ENCODE measurements around the gene CRYZL1.

The CRYZL1 gene

DNA sequence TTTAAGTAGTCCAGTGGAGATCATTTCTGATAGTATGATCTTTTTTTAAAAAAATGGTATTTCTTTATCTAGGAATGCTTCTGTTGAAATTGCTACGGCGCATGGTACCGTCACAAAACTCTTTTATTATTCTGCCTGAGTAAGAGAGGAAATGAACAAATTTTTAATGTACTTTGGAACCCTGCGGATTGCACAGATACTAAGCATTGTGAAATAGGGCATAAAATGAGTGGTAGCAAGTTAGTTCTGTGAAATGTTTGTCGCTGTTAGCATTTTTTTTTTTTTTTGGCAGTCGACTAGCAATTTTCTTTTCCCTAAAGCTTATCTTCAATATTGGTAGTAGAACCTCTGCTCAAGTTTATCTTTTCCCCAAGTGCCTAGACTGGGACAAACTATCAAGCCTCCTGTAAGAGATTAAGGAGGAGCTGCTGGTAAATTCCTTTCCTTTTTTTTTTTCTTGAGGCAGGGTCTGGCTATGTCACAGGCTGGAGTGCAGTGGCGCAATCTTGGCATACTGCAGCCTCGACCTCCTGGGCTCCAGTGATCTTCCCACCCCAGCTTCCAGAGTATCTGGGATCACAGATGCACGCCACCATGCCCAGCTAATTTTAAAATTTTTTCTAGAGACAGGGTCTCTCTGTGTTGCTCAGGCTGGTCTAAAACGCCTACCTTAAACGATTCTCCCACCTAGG is 3.0 kb upstream of the CRYZL1 start:
- peak overlapping the region; percentile 88 for H3K4me3 Mint-ChIP-seq
- peaks cover 6% of the 10 kb centered on the region for H3K9me3 Mint-ChIP-seq
- TF ChIP-seq, protein P1, sequence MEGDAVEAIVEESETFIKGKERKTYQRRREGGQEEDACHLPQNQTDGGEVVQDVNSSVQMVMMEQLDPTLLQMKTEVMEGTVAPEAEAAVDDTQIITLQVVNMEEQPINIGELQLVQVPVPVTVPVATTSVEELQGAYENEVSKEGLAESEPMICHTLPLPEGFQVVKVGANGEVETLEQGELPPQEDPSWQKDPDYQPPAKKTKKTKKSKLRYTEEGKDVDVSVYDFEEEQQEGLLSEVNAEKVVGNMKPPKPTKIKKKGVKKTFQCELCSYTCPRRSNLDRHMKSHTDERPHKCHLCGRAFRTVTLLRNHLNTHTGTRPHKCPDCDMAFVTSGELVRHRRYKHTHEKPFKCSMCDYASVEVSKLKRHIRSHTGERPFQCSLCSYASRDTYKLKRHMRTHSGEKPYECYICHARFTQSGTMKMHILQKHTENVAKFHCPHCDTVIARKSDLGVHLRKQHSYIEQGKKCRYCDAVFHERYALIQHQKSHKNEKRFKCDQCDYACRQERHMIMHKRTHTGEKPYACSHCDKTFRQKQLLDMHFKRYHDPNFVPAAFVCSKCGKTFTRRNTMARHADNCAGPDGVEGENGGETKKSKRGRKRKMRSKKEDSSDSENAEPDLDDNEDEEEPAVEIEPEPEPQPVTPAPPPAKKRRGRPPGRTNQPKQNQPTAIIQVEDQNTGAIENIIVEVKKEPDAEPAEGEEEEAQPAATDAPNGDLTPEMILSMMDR (IDR thresholded peaks at IDR 0.05) = no peak
- no peak overlapping the region for H3K27ac Mint-ChIP-seq
- DNase-seq = no peak
- H3K4me1 Mint-ChIP-seq = peaks cover 35% of the 10 kb centered on the region
- no peaks in the 10 kb centered on the region for H3K27me3 Mint-ChIP-seq (ENCODE audit: low read depth, poor library complexity)
- H3K36me3 Mint-ChIP-seq (ENCODE audit: low read depth) = peaks cover 19% of the 10 kb centered on the region

DNA sequence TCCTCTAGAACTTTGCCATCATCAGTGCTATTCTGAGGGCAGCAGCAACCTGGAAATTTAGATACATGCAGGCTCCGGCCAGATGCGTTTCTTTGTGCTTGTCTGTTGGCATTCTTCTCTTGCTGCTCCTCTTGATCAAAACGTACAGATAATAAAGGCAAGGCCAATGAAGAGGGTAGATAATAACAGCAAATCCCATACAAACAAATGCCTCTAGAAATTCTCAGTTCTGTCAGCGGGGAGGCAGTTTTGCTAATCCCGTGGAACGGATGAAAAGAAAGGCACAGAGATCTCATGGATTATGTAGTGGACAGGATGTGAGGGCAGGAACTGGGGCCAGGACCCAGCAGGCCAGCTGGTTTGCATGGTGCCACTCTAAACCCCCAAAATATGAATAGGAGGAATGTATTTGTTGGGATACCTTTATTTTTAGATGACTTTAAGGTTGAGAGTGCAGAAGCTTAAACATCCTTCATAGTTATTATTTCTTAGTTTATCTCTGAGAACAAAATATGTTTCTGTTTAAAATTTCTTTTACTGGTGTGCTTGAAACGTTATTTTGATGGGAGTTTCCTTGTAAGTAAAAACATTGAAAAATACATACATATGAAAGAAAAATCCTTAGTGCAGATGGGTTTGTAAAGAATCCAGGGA is 2.2 kb upstream of the CRYZL1 start:
- Mint-ChIP-seq H3K4me1 (peaks cover 28% of the 10 kb centered on the region), H3K27ac (peak overlapping the region; percentile 53), H3K9me3 (peaks cover 3% of the 10 kb centered on the region), H3K4me3 (peak overlapping the region; percentile 88), H3K36me3 (ENCODE audit: low read depth) (peaks cover 17% of the 10 kb centered on the region), H3K27me3 (ENCODE audit: low read depth, poor library complexity) (peaks cover 3% of the 10 kb centered on the region)
- peak; percentile 10 for DNase-seq
- TF ChIP-seq, protein P1 (IDR thresholded peaks at IDR 0.05) = no peak

DNA sequence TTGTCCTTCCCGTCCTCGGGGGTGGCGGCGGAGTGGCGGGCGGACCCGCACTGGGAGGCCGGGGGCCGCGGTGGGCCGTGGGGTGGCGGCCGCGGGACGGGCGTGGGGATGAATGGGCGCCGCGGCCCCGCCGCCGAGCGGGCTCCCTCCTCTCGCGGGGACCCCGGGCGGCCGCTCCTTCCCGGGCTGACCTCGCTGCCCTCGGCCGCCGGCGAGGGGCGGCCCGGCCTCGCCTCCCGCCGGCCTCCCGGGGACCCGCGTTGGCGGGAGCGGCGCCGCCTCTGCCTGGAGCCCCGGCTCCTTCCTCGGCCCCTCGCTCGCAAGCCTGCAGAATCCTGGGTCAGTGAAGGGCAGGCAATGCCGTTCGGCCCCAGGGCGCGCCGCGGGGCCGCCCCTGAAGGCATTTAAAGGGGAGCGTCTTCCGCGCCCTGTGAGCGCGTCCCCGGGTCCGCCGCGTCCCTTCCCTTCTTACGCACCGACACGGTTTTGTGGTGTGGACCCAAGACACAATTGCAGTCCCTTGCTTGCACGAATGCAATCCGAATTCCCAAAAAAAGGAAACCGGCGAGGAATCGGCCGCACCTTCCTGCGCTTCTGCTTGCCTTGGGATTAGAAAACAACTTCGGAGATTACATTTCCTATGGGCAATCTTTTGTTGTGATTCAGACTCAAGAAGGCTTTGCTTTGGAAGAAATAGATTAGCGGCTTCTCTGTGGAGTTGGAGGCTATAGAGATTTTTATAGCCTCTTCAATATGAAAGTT is 1.5 kb upstream of the CRYZL1 start:
- DNase-seq = peak; percentile 55
- Mint-ChIP-seq H3K4me3 (peak overlapping the region; percentile 88), H3K4me1 (peaks cover 25% of the 10 kb centered on the region), H3K27ac (peak overlapping the region; percentile 53), H3K27me3 (ENCODE audit: low read depth, poor library complexity) (peaks cover 3% of the 10 kb centered on the region), H3K36me3 (ENCODE audit: low read depth) (peaks cover 10% of the 10 kb centered on the region), H3K9me3 (no peaks in the 10 kb centered on the region)
- TF ChIP-seq, protein P1 (IDR thresholded peaks at IDR 0.05) = no peak

DNA sequence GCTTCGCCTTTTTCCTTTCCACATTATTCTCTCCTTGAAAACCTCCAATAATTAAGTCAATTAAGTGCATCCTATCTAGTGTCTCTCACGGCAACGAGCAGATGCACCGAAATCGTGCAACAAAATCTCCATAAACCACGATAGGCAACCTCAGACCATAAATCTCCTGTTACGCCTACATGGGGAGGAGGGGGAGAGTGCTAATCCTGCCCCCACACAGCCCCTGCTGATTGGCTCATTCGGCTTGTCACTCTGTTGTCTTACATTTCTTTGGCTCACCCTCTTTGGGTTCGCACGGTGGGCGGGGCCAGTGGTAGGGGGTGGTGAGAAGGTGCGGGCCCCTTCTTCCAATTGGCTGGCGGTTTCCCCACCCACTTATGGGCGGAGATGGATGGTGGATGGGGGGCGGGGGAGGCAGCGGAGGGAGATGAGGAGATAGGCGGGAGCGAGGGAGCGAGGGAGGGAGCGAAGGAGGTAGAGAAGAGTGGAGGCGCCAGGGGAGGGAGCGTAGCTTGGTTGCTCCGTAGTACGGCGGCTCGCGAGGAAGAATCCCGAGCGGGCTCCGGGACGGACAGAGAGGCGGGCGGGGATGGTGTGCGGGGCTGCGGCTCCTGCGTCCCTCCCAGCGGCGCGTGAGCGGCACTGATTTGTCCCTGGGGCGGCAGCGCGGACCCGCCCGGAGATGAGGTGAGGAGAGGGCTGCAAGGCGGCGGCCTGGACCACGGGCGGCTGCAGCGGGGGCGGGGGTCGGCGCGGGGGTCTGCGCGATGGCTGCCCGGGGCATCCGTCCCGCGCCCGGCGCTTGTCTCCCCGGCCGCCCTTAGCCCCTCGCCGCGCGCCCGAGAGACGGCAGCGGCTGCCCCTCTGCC is 720 bp upstream of the CRYZL1 start, which contains the start of gene ITSN1:
Gene ITSN1 (plus strand): TSS at position 475 of the 869 bp plus-strand sequence. CDS start 76,328 bp downstream, outside the sequence.
- TF ChIP-seq, protein P1 (IDR thresholded peaks at IDR 0.05) = no peak
- peaks cover 12% of the 10 kb centered on the region for H3K36me3 Mint-ChIP-seq (ENCODE audit: low read depth)
- peak within 1 kb of the TSS; percentile 98 for H3K27ac Mint-ChIP-seq
- H3K4me3 Mint-ChIP-seq = peak within 1 kb of the TSS; percentile 93
- peaks cover 3% of the 10 kb centered on the region for H3K27me3 Mint-ChIP-seq (ENCODE audit: low read depth, poor library complexity)
- peaks cover 25% of the 10 kb centered on the region for H3K4me1 Mint-ChIP-seq
- DNase-seq = peak; percentile 100
- H3K9me3 Mint-ChIP-seq = peaks cover 4% of the 10 kb centered on the region

DNA sequence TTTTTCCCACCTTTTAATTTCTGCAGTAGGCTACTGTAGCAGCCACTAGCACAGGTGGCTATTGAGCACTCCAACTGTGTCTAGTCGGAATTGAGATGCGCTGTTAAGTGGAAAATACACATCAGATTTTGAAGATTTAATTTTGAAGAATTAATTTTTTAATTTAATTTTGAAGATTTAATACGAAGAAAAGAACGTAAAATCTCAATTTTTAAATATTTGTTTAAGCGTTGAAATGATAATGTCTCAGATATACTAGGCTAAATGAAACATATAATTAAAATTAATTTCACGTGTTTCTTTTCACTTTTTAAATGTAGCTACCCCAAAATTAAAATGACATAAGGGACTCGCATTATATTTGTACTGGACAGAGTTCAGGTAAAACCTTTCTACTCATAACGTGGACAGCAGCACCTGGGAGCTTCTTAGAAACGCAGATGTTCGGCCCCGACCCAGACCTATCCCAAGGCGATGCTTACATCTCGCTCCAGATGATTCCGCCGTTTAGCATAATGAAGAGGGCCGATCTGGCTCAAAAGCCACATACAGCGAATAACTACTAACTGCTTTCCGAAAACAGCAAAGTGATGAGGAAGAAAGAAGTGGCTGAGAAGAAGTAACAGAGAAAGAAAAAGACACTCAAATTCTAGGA is 717 bp downstream of the CRYZL1 start:
- TF ChIP-seq, protein P1 (IDR thresholded peaks at IDR 0.05) = no peak
- Mint-ChIP-seq H3K4me3 (peak overlapping the region; percentile 93), H3K36me3 (ENCODE audit: low read depth) (peaks cover 23% of the 10 kb centered on the region), H3K27me3 (ENCODE audit: low read depth, poor library complexity) (peaks cover 3% of the 10 kb centered on the region), H3K9me3 (peaks cover 12% of the 10 kb centered on the region), H3K4me1 (peaks cover 25% of the 10 kb centered on the region), H3K27ac (peak overlapping the region; percentile 98)
- DNase-seq = no peak

Data from nephron progenitor cell (in vitro differentiated cells).